CD4-positive, alpha-beta T cell treated with Interleukin-1 beta for 1 hour (primary cell): ENCODE results near the gene RSPH10B.
A peak's percentile ranks its signal among the peaks of the same experiment; 100 is the strongest.
"Not testable (repeated sequence)": the region's sequence is repeated elsewhere in the genome, so short reads cannot be mapped to it uniquely, and the experiment has no call there.

Source experiments
- DNase-seq, 2 donors: peaks; one replicate each; pipeline ENCODE4 v3.0.0-alpha.2; 2020 to 2022

RSPH10B gene

DNA sequence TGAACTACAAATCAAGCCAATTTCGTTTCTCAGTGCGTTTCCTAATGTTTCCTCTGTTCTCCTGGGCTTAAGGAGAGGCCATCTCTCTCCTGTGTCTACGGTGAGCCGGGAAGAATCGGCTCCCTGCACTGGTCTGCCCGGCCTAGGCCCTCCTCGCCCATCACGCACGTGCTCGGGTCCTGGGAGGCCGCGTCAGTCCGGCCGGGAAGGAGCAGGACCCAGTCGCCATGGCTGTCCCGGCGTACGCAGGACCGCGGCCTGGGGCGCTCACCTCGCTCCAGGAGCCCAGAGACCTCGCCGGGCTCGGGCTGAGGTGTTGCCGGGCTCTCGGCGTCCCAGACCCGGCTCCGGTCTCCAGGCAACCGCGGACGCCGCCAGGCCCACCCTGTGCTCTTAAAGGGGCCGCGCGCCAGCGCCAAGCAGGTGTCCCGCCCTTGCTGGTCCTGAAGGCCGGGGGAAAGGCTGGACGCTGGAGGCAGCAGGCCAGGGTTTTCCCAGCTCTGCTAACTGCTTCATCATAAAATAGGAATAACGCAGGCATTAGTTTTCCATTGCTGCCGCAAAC is at the start of gene RSPH10B:
TSS of gene RSPH10B (minus strand) at position 343 of the 565 bp plus-strand sequence. CDS start 3,573 bp downstream, outside the sequence.
- not testable (repeated sequence) for DNase-seq

DNA sequence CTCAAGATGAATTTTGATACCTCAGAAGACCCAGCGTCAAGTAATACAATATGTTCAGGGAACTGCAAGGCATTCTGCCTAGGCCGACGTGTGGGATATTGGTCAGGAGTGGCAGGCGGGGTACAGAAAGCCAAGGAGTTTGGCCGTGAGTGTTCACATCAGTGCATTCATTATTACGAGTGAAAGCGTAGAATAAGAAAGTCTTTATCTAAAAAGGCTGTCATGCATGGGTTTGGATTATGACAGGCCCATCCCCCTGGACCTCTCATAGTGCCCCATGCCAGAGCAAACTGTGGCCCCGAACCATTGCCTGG is 46.1 kb upstream of the RSPH10B start:
- no peak for DNase-seq

DNA sequence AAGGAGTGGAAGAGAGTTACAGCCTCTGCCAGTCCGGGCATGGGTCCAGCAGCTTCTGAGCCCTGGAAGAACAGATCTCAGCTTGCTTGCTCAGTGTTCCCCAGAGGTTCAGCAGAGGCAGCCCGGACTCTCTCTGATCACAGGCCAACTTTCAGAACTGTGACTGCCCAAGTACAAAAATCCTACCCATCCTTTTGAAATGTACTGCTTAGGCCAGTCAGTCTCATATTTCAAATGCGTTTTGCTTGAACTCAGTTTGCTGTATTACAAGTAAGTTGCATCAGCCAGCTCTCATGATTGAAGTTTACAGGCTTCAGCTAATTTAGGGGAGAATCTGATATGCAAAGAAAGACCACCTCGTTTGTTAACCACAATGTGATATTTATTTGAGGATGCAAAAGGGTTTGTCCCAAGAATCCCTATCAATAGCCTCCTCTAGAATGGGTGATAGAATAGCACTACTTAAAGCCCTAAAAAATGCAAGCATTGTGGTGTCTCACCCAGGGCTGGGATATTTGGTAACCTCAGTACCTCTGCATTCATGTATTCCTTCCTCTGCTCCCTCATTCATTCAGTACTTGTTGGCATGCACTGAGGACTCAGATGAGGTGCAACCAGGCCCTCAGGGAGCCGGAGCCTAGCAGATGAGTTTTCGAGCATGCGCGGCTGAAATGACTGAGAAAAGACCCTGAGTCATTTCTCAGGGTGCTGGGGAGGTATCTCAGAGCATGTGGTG is 45.6 kb upstream of the RSPH10B start:
- DNase-seq: no peak

DNA sequence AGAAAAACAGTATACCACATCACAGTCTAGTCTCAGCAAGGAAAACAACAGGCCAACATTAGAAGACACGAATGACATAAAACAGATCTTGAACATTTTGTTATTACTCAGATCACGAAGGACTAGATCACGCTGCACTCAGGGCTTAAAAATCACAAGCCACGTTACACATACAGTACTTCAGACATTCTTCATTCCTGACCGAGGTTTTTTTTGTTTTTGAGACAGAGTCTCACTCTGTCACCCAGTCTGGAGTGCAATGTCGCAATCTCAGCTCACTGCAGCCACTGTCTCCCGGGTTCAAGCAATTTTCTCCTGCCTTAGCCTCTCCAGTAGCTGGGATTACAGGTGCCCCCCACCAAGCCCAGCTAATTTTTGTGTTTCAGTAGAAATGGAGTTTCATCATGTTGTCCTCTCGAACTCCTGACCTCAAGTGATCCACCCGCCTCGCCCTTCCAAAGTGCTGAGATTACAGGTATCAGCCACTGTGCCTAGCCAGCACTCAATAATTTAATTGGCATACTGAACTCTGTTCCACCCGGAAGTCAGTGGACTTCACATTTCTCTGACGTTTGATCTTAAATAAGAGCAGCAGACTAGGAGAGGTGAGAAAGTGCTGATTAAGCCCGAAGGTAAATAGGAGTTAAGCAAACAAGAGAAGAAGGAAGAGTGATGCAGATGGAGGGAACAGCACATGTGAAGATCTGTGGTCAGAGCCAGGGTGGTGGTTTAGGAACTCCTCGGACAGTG is 42.0 kb upstream of the RSPH10B start:
- DNase-seq: no peak

DNA sequence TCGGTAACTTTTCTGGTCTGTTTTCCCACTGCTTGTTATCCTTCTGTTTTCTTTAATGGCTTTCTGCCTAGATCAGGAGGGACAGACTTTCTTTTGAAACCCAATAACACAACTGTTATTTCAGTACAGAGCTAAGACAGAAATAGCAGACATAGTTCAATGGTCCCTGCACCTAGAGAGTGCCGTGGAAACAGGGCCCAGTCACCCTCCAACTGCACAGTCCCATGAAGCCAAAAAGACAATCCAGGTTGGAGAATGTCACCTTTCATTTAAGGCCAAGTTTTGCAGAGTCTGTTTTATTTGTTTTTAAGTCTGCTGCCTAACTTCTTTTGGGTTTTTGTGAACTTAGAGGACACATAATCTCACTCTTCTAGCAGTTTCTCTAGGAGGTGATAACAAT is 41.1 kb upstream of the RSPH10B start:
- DNase-seq: no peak

DNA sequence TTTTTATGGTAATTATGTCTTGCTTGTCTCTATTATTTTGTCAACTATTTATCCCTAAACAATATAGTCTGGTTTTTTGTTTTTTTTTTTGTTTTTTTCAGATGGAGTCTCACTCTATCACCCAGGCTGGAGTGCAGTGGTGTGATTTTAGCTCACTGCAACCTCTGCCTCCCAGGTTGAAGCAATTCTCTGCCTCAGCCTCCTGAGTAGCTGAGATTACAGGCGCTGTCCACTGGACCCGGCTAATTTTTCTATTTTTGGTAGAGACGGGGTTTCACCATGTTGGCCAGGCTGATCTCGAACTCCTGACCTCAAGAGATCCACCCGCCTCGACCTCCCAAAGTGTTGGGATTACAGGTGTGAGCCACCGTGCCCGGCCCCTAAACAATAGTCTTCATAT is 39.9 kb upstream of the RSPH10B start:
- DNase-seq: not testable (repeated sequence)

DNA sequence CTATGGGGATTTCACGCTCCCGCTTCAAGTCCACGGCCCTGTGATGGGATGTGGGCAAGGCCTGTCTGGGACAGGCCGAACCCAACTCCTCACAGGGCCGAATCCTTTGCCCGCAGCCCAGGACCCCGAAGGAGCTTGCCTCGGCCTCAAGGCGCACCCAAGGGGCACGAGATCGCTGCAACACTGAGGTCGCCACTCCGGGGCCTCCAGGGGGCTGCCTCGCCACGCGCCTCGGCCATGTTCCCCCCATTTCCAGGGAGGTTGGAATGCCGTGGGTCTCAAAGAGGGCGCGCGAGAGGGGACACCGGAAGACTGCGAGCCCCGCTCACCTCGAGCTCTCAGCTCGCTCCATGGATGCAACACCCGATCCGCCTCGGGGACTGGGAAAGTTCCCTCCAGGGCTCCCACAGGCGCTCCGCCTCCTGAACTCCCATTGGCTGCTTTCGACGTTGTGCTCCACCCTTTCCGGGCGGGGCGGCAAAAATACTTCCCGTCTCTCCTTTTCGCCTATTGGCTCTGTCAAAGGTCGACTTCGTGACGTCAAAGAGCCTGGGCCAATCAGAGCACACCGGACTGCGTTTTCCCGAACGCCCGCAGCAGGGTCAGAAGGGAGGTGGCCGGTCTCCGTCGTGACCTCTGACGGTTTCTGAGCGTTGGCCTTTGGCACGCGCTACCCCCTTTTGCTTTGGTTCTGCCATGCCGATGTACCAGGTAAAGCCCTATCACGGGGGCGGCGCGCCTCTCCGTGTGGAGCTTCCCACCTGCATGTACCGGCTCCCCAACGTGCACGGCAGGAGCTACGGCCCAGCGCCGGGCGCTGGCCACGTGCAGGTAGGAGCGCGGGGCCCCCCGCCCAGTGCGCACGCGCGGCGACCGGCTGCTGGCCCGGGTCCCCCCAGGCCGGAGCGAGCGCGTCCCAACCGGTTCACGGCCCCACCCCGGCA is 38.5 kb upstream of the RSPH10B start, which contains the start of the genes AIMP2 and PMS2:
TSS of gene AIMP2 (plus strand) at position 605 of the 944 bp plus-strand sequence. CDS start at position 697, 92 bp downstream.
TSS of gene PMS2 (minus strand) at position 382 of the 944 bp plus-strand sequence. CDS start at position 352, 30 bp downstream.
- peak; percentile 95 to 96 for DNase-seq

DNA sequence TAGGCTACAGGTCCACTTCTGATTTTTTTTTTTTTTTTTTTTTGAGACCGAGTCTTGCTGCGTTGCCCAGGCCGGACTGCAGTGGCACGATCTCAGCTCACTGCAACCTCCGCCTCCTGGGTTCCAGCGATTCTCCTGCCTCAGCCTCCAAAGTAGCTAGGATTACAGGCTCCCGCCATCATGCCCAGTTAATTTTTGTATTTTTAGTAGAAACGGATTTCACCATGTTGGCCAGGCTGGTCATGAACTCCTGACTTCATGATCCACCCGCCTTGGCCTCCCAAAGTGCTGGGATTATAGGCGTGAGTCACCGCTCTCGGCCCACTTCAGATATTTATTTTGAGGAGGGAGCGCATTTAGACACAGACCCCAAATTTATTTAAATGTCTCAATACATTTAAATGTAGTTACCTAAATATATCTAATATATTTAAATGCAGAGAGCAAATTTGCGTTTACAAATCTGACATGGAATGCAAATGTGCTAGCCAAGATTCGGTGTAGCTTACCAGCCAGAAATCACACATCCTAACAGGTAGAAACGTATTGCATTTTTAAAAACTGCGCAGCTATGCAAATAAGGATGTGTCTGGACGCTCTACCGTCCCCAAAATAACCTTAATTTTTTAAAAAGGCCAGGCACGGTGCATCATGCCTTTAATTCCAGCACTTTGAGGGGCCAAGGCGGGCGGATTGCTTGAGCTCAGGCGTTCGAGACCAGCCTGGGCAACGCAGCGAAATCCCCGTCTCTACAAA is 37.5 kb upstream of the RSPH10B start:
- DNase-seq: not testable (repeated sequence)

DNA sequence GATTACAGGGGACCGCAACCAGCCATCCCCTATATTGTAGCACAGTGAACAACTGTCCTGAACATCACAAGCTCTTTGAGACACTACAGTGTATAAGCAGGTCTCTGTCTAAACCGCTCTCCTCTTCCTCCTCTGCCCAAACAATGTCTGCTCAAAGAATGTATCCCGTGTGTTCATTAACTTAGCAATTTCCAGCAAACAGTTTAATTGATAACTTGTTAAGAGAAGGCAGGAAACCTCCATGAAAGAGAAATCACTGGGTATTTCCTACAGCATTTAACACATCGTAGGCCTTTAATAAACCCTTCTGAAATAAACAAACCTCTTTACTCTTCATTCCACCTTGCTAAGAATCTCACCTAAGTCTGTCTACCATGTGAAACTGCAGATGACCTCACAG is 36.9 kb upstream of the RSPH10B start:
- no peak for DNase-seq

DNA sequence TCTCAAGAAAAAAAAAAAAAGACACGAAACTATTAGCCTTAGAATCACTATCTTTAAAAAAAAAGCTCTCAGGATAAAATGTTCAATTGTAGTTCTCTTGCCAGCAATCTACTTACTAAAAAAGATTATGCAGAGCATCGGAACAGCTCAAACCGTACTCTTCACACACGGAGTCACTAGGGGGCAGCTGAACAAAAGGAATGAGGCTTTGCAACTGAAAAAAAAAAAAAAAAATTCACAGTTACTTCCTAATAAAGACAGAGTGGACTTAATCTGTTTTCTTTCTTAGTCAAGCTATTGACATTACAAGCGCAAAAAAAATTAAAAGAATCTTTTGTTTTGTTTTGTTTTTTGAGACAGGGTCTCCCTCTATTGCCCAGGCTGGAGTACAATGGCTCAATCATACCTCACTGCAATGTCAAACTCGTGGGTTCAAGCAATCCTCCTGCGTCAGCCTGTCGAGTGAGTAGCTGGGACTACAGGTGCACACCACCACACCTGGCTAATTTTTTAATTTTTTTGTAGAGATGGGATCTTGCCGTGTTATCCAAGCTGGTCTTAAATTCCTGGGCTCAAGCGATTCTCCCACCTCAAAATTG is 26.8 kb upstream of the RSPH10B start:
- peak; percentile 60 to 68 for DNase-seq

DNA sequence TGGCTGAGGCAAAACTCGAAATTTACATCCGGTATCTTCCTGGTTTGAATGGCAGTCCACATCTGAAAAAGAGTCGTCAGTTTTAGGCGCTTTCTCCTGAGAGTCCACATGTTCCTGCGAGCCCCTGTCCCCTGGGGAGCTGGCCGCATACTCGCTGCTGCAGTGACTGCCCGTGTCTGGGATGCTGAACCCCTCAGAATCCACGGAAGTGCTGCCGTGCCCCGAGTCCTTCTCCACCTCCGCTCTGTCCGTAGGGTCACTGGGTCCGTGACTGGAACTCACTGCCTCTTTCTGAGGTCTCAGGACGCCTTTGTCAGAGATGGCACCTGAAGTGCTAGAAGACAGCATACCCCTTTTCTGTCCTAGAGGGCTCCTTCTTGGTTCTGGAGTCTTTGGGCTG is 16.6 kb upstream of the RSPH10B start:
- not testable (repeated sequence) for DNase-seq

DNA sequence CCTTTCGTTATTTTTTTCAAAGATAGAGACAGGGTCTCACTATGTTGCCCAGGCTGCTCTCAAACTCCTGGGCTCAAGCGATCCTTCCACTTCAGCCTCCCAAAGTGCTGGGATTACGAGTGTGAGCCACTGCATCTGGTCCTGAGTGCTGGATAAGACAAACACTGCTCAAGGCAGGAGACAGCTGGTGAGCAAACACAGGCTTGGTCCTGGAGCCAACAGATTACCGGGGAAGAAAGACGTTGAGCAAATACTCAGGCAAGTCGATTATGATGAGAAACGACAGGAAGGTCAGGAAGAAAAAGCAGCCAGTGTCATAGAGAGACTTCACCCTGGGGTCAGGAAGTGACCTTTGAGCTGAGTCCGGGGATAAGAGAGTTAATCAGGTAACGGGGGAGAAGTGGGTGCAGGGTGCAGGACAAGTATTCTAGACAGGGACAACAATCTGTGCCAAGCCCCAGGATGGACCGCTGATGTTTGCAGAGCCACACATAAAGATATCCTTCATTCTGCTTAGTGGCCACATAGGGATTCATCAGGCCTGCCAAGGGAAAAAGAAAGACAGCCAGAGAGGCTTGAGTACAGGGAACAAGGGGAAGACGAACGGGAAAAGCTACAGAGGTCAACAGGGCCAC is 9.3 kb upstream of the RSPH10B start:
- DNase-seq: not testable (repeated sequence)

DNA sequence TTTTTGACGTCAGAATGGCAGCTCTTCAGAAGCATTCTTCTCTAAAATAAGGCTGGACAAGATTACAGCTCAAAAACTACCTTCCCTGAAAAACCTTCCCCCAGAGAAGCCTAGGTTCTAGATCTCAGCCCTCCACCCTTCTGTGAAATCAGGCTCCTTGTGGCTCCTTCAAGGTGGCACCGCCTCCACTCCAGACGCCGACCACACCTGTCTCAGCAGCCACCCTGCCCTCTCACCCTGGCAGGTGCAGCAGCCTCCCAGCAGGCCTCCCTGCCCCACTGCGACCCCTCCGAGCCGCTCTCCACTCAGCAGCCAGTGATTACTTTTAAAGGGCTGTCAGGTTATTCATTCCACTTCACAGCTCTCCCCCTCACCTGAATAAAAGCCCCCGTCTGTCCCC is 3.1 kb upstream of the RSPH10B start:
- DNase-seq: not testable (repeated sequence)

DNA sequence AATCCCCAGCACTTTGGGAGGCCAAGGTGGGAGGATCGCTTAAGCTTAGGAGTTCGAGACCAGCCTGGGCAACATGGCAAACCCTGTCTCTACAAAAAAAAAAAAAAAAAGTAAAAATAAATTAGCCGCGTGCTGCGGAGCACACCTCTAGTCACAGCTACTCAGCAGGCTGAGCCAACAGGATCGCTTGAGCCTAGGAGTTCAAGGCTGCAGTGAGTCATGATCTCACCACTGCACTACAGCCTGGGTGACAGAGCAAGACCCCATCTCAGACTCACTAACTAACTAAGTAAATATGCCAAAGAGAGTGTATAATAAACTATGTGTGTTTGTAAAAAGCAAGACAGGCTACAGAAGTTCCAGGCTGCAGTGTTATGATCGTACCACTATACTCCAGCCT is 6.7 kb downstream of the RSPH10B start:
- DNase-seq: not testable (repeated sequence)

DNA sequence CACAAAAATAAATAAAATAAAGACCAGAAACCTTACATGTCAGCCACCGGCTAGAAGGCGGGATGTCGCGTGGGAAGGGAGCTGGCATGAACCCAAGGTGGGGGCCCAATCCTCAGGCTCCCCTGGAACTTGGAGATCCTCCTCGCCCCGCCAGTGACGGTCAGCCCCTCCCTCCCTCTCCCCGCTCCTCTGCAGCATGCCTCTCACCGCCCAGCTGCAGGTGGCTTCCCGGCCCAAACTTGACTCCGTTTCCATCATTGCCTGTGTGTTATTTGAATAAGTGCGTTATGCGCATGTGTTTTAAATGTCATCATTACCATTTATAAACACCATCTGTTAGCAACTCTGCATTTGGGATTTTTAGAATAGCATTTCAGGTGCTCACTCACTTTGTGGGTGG is 7.3 kb downstream of the RSPH10B start:
- DNase-seq: not testable (repeated sequence)

DNA sequence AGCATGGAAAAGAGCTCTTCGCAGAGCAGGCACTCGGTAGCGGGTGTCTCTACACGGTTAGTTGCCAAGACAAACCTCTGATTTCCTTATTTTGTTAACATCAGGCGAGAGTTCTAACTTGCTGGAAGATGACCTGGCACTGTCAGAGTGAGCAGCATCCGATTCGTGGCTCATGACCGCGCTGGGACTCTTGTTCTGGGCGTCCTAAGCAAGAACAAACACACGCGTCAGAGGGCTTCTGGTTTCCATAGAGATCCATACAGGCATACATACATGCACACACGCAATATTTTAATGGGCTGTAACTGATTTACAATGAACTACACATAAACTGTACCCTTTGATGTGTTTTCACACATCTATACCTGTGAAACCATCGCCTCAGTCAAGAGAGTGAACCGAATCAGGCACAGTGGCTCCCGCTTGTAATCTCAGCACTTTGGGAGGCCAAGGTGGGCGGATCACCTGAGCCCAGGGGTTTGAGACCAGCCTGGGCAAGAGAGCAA is 35.5 kb downstream of the RSPH10B start:
- not testable (repeated sequence) for DNase-seq

DNA sequence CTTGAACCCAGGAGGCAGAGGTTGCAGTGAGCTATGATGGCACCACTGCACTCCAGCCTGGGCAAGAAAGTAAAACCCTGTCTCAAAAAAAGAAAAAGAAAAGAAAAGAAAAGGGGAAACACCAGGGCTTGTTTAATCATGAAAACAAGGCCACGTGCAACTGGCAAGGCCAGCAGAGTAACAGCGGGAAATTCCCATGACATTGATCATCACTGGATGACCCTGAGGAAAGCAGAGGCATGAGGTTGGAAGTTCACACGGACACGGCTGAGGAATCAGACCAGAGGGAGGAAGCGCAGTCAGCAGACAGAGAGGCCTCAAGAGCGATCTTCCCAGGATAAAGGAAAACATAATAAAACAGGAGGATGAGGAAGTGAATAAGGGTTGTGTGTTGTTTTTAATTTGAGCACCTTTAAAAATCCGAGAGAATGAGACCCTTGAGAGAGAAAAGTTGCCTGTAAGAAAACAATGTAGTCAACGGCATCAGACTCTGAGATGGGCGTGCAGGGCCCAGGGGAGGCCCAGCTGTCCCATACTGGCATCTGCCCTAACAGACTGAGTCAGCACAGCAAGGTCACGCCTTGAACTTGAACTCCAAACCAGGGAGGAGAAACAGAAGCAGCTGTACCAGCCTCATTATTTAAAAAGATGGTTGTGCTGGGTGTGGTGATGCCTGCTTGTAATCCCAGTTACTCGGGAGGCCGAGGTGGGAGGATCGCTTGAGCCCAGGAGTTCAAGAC is 38.4 kb downstream of the RSPH10B start:
- not testable (repeated sequence) for DNase-seq

DNA sequence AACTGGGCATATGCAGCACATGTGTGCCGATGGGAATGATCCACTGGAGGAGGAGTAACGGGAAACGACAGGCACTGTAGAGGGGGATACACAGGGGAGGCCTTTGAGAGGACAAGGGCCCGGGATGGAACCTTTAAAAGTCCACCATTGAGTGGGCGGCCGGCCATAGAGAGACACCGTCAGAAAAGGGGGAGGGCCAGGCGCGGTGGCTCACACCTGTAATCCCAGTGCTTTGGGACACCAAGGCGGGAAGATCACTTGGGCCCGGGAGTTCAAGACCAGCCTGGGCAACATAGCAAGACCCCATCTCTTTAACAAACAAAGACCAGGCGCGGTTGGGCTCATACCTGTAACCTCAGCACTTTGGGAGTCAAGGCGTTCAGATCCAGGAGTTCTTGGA is 39.2 kb downstream of the RSPH10B start:
- DNase-seq: not testable (repeated sequence)

DNA sequence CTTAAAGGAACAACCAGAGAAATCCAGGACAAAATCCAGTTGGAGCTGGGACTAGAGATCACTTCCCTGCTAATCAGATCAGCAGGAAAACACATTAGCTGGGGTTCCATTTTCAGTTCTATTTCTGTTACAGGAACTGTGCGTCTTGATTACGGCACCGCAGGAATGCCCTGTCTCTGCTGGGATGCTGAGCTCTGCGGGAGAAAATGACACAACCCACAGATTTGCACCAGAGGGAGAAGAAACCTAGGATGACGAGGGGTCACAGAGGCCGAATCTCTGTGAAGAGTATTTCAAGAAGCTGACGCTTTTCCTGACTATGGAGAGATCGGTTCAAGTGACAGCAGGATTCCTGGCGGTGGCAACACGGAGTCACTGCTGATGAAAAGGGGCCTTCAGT is 40.2 kb downstream of the RSPH10B start:
- not testable (repeated sequence) for DNase-seq
